Measurements from ENCODE around the gene LARGE1. TPM values are rescaled to one million over a fixed set of nuclear protein-coding genes. Genes with fewer than 3 reads are reported as not detected.

Gene LARGE1
- total and polyA plus RNA-seq, 2 of the 4 experiments (the other 2 are of a cell fraction), result 6.2 to 12.4 TPM

DNA sequence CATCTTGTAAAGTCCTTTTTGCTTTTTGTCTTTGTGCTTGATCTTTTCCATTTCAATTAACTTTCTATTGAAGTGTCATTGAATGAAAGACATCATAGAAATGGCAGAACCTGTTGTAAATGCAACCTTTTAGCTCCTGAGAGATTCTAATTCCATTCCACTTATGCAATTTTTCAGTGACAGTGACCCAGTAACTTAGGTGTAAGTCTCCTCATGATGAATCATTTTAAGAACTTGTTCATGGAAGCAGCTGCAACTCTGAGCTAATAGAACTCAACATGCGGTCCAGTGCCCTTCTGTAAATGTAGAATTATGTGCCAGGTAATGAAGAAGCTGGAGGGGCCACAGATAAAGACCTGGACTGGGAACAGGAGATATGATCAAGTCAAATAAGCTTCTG lies 463.8 kb downstream of the LARGE1 start:
- no peaks in the 10 kb centered on the region for H3K9me3 ChIP-seq (ENCODE audit: control insufficient read depth, insufficient read depth, low read length)
- H3K9me1 ChIP-seq (ENCODE audit: insufficient read depth, low read length), result no peaks in the 10 kb centered on the region
- H3K4me3 ChIP-seq (ENCODE audit: insufficient read depth, low read depth, low read length), result no peak overlapping the region
- ATAC-seq (ENCODE audit: low read depth), result no peak
- no peak overlapping the region for H3K23ac ChIP-seq (ENCODE audit: low read depth, low read length)
- H2AFZ ChIP-seq (replicated peaks; ENCODE audit: low read length, poor library complexity), result no peak overlapping the region
- no peaks in the 10 kb centered on the region for H3K79me1 ChIP-seq (ENCODE audit: low read depth in 1 of 2, low read length in 2 of 2)
- no peak overlapping the region for H2AK5ac ChIP-seq (ENCODE audit: low read depth, low read length)
- in situ Hi-C loops (cut with MboI; ENCODE audit: low sequenced_read_pairs), result no loop called here
- H3K56ac ChIP-seq (ENCODE audit: extremely low read depth, insufficient read depth, low read length), result no peak overlapping the region
- no peak overlapping the region for H4K91ac ChIP-seq (ENCODE audit: insufficient read depth, low read depth, low read length)
- H4K5ac ChIP-seq (ENCODE audit: low read depth, low read length), result no peak overlapping the region
- no peak overlapping the region for H2BK20ac ChIP-seq (ENCODE audit: low read depth, low read length)
- no peak overlapping the region for H2BK15ac ChIP-seq (ENCODE audit: low read depth, low read length)
- no peak overlapping the region for H3K4ac ChIP-seq (ENCODE audit: low read depth, low read length)
- H2AK9ac ChIP-seq (replicated peaks; ENCODE audit: low read depth, low read length, poor library complexity), result no peak overlapping the region
- WGBS, 2 experiments (ENCODE audit: extremely low coverage in 2 of 2, insufficient read length in 1 of 2), result 100% methylated on average over 1 of the region's 1 CpG; no CpG with 5 or more reads in 1 of the 2 experiments
- H2BK5ac ChIP-seq (ENCODE audit: low read depth, low read length, poor library complexity, severe bottlenecking), result no peak overlapping the region
- no TSS peak for BruUV-seq (replicated peaks)
- intact Hi-C loops (cut with micrococcal nuclease), result no loop called here
- DNase-seq, result no peak
- H3K9ac ChIP-seq (ENCODE audit: low read depth, low read length), result no peak overlapping the region
- dilution Hi-C loops (cut with HindIII; ENCODE audit: low sequenced_read_pairs, unreplicated experiment), result no loop called here
- no peaks in the 10 kb centered on the region for H3K4me1 ChIP-seq (ENCODE audit: control insufficient read depth, insufficient read depth, low read length)
- no peak overlapping the region for H3K27ac ChIP-seq (ENCODE audit: insufficient read depth, low read length)
- H3K36me3 ChIP-seq (ENCODE audit: control insufficient read depth, insufficient read depth, low read length), result no peaks in the 10 kb centered on the region
- H4K20me1 ChIP-seq (ENCODE audit: insufficient read depth, low read length), result no peaks in the 10 kb centered on the region
- TF ChIP-seq RCOR1 (IDR thresholded peaks at IDR 0.05; ENCODE audit: insufficient replicate concordance, low read length) (no peak), RAD21 (IDR thresholded peaks at IDR 0.05; ENCODE audit: low read length) (no peak), CEBPB (IDR thresholded peaks at IDR 0.05; ENCODE audit: low read depth, low read length) (no peak), CHD1 (IDR thresholded peaks at IDR 0.05; ENCODE audit: low read depth, low read length) (no peak), POLR2A (IDR thresholded peaks at IDR 0.05; ENCODE audit: low read depth, low read length) (no peak), NFE2L2 (IDR thresholded peaks at IDR 0.05; ENCODE audit: low read depth, low read length) (no peak), SMC3 (IDR thresholded peaks at IDR 0.05; ENCODE audit: low read depth, low read length) (no peak), MXI1 (IDR thresholded peaks at IDR 0.05; ENCODE audit: borderline replicate concordance, low read depth, low read length) (no peak), RFX5 (IDR thresholded peaks at IDR 0.05; ENCODE audit: low read depth, low read length) (no peak), MAFK (IDR thresholded peaks at IDR 0.05; ENCODE audit: low read depth, low read length) (no peak), FOS (IDR thresholded peaks at IDR 0.05; ENCODE audit: low read depth, low read length) (no peak), MAZ (IDR thresholded peaks at IDR 0.05; ENCODE audit: borderline replicate concordance, low read depth, low read length) (no peak)
- TF ChIP-seq, protein P1, sequence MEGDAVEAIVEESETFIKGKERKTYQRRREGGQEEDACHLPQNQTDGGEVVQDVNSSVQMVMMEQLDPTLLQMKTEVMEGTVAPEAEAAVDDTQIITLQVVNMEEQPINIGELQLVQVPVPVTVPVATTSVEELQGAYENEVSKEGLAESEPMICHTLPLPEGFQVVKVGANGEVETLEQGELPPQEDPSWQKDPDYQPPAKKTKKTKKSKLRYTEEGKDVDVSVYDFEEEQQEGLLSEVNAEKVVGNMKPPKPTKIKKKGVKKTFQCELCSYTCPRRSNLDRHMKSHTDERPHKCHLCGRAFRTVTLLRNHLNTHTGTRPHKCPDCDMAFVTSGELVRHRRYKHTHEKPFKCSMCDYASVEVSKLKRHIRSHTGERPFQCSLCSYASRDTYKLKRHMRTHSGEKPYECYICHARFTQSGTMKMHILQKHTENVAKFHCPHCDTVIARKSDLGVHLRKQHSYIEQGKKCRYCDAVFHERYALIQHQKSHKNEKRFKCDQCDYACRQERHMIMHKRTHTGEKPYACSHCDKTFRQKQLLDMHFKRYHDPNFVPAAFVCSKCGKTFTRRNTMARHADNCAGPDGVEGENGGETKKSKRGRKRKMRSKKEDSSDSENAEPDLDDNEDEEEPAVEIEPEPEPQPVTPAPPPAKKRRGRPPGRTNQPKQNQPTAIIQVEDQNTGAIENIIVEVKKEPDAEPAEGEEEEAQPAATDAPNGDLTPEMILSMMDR (conservative IDR thresholded peaks at IDR 0.05; ENCODE audit: low read depth, low read length), result no peak
- TF ChIP-seq, protein P2, sequence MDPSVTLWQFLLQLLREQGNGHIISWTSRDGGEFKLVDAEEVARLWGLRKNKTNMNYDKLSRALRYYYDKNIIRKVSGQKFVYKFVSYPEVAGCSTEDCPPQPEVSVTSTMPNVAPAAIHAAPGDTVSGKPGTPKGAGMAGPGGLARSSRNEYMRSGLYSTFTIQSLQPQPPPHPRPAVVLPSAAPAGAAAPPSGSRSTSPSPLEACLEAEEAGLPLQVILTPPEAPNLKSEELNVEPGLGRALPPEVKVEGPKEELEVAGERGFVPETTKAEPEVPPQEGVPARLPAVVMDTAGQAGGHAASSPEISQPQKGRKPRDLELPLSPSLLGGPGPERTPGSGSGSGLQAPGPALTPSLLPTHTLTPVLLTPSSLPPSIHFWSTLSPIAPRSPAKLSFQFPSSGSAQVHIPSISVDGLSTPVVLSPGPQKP (IDR thresholded peaks at IDR 0.05; ENCODE audit: borderline replicate concordance, low read depth, low read length), result no peak
- TF ChIP-seq, protein P3, sequence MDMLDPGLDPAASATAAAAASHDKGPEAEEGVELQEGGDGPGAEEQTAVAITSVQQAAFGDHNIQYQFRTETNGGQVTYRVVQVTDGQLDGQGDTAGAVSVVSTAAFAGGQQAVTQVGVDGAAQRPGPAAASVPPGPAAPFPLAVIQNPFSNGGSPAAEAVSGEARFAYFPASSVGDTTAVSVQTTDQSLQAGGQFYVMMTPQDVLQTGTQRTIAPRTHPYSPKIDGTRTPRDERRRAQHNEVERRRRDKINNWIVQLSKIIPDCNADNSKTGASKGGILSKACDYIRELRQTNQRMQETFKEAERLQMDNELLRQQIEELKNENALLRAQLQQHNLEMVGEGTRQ (IDR thresholded peaks at IDR 0.05; ENCODE audit: low read depth, low read length), result no peak
- CTCF ChIA-PET, result interaction anchor here (1.4 kb wide), 1 partner anchor 12 kb away, joined by 3 read pairs; no protein-coding TSS in a partner anchor
- POLR2A ChIA-PET (ENCODE audit: unreplicated experiment), result no interaction called here
- H3K4me2 ChIP-seq (ENCODE audit: low read depth, low read length), result no peak overlapping the region
- H3K27me3 ChIP-seq (ENCODE audit: control insufficient read depth, insufficient read depth, low read length), result no peaks in the 10 kb centered on the region
- H2BK120ac ChIP-seq (ENCODE audit: low read depth, low read length), result no peak overlapping the region
- H4K8ac ChIP-seq (ENCODE audit: low read depth in 2 of 2, low read length in 2 of 2), result no peak overlapping the region
- no peak overlapping the region for H3K18ac ChIP-seq (ENCODE audit: low read depth, low read length)
- no peak overlapping the region for H3K14ac ChIP-seq (replicated peaks; ENCODE audit: low read depth, low read length)

Data from IMR-90 (cell line).